RWPE2 (cell line): ENCODE data around the gene TRMT11.
"Not testable (repeated sequence)": the region's sequence is repeated elsewhere in the genome, so short reads cannot be mapped to it uniquely, and the experiment has no call there.

ENCODE experiments used
- ATAC-seq: fragments of 200-7000 bp; cut with Tn5 transposase; 3 replicates; pipeline ENCODE4 v1.9.1; 2021; ENCODE audit warnings: low read depth
- DNase-seq: peaks from one replicate; pipeline ENCODE4 v3.0.0-alpha.2; 2020; ENCODE audit warnings: low spot score
- H3K27ac ChIP-seq: fragments of 450-650 bp; 2 replicates; pipeline ENCODE4 v1.5.1; 2017; ENCODE audit warnings: mild to moderate bottlenecking; ENCODE audit not compliant: poor library complexity, severe bottlenecking
- H3K27me3 ChIP-seq: fragments of 250-450 bp; sonication (Bioruptor Pico); 2 replicates; pipeline ENCODE4 v1.5.1; 2021; ENCODE audit warnings: mild to moderate bottlenecking, moderate library complexity; ENCODE audit not compliant: insufficient read depth, poor library complexity, severe bottlenecking
- H3K36me3 ChIP-seq: fragments of 250-450 bp; sonication (Bioruptor Pico); 2 replicates; pipeline ENCODE4 v1.5.1; 2020; ENCODE audit warnings: low read depth, mild to moderate bottlenecking, moderate library complexity
- H3K4me1 ChIP-seq: fragments of 250-450 bp; sonication (Bioruptor Pico); 2 replicates; pipeline ENCODE4 v1.5.1; 2021; ENCODE audit warnings: mild to moderate bottlenecking, moderate library complexity; ENCODE audit not compliant: insufficient read depth, poor library complexity, severe bottlenecking
- H3K4me3 ChIP-seq: fragments of 250-450 bp; sonication (Bioruptor Pico); 2 replicates; pipeline ENCODE4 v1.5.1; 2021; ENCODE audit warnings: mild to moderate bottlenecking, moderate library complexity; ENCODE audit not compliant: severe bottlenecking
- H3K9me3 ChIP-seq: fragments of 250-450 bp; sonication (Bioruptor Pico); 2 replicates; pipeline ENCODE4 v1.5.1; 2021; ENCODE audit warnings: mild to moderate bottlenecking, moderate library complexity; ENCODE audit not compliant: severe bottlenecking
- TF ChIP-seq, protein P1 (sequence below): fragments of 450-650 bp; IDR thresholded peaks from one replicate; pipeline ENCODE4 v1.5.1; 2017; ENCODE audit warnings: mild to moderate bottlenecking, moderate library complexity; ENCODE audit not compliant: poor library complexity, severe bottlenecking

The TRMT11 gene

DNA sequence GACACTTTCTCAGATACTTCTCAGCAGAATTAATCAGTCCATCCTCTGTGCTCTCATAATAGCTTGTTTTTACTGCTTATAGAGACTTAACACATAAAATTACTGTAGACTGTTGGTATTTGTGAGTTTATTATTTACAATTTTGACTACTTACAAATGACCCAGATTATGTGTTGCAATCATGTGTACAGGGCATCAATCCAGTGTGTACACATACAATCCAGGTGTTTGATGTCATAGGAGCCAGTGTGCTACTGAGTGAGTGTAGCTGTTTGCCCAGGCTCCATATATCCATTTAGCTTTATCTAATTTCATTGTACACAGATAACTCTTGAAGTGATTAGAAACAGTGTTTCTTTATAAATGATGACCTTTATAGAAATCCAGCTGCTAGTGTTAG, 31.3 kb downstream of the TRMT11 start:
- Histone ChIP-seq H3K27ac (no peak overlapping the region), H3K27me3 (no peaks in the 10 kb centered on the region), H3K4me1 (no peaks in the 10 kb centered on the region), H3K36me3 (peaks cover 79% of the 10 kb centered on the region), H3K9me3 (no peaks in the 10 kb centered on the region), H3K4me3 (no peak overlapping the region)
- no peak for DNase-seq
- TF ChIP-seq, protein P1, sequence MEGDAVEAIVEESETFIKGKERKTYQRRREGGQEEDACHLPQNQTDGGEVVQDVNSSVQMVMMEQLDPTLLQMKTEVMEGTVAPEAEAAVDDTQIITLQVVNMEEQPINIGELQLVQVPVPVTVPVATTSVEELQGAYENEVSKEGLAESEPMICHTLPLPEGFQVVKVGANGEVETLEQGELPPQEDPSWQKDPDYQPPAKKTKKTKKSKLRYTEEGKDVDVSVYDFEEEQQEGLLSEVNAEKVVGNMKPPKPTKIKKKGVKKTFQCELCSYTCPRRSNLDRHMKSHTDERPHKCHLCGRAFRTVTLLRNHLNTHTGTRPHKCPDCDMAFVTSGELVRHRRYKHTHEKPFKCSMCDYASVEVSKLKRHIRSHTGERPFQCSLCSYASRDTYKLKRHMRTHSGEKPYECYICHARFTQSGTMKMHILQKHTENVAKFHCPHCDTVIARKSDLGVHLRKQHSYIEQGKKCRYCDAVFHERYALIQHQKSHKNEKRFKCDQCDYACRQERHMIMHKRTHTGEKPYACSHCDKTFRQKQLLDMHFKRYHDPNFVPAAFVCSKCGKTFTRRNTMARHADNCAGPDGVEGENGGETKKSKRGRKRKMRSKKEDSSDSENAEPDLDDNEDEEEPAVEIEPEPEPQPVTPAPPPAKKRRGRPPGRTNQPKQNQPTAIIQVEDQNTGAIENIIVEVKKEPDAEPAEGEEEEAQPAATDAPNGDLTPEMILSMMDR: no peak
- no peak for ATAC-seq

DNA sequence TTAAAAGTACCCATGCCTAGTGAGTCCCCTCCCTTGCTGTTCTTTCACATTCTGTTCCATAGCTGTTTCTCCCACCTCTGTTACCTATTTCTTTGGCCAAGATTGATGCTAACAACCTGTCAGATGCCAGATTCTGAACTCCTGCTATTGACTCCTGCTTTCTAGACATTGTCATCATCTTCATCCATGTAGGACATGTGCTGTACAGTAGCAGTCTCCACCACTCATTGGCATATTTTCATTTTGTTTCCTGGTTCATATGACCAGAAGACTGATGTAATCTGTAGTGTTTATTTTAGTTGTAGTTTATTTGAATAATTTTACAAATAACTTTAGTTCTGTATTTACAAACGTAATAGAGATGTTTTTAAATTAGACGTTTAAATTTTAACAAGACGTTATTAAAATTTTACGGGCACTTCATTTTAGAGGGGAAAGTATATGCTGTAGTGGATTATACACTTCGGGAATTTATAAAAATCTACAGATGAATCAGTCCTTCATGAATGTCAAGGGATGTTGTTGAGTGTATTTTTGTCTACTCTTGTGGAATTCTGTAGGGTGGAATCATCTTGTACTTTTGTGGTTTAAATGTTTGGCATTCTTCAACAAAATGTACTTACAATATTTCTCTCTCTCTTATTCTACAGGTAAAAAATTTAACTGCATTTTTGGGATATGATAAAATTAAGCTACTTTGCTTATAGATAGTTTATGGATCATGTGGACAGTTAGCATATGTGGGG, 34.1 kb downstream of the TRMT11 start:
- no peak for ATAC-seq
- Histone ChIP-seq H3K9me3 (no peaks in the 10 kb centered on the region), H3K4me3 (no peak overlapping the region), H3K27ac (no peak overlapping the region), H3K36me3 (peaks cover 74% of the 10 kb centered on the region), H3K27me3 (no peaks in the 10 kb centered on the region), H3K4me1 (no peaks in the 10 kb centered on the region)
- DNase-seq: no peak
- TF ChIP-seq, protein P1: no peak

DNA sequence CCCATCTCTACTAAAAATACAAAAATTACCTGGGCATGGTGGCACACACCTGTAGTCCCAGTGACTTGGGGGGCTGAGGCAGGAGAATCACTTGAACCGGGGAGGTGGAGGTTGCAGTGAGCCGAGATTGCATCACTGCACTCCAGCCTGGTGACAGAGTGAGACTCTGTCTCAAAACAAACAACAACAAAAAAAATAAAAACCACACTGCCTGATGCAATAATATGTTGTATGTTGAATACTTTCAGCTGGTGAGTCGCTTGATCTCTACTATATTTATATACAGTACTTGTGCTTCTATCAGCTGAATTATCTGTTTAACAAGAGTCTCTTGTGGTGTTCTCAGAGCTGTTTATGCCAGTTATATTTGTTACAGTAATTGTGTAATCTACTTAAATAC, 37.1 kb downstream of the TRMT11 start:
- ATAC-seq: not testable (repeated sequence)

DNA sequence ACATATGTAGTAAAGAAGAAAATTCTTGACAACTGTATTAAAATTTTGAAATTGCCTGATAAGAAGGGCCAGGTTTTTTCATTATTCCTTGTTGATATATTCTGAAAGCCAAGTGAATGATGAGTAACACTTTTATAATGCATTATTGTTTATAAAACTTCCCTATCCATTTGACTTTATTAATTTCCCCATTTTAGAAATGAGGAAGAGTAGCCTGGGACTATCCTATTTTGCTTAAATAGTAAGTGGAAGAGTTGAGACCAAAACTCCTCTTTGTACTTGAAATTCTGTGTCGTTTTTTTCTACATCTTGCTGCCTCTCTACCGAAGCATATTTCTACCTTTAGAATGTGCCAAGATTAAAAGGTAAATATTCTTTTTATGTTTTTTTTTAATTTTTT, 39.7 kb downstream of the TRMT11 start:
- ATAC-seq (no peak), DNase-seq (no peak)
- no peaks in the 10 kb centered on the region for H3K4me1 ChIP-seq
- no peak overlapping the region for H3K27ac ChIP-seq
- TF ChIP-seq, protein P1: no peak
- H3K4me3 ChIP-seq: no peak overlapping the region
- peaks cover 55% of the 10 kb centered on the region for H3K36me3 ChIP-seq
- H3K27me3 ChIP-seq: no peaks in the 10 kb centered on the region
- H3K9me3 ChIP-seq: no peaks in the 10 kb centered on the region

More for the DNA sequence above, 37.1 kb downstream of the TRMT11 start:
- H3K4me1 ChIP-seq, H3K4me3 ChIP-seq, H3K27me3 ChIP-seq, DNase-seq, H3K9me3 ChIP-seq, H3K27ac ChIP-seq: not testable (repeated sequence)
- peaks cover 57% of the 10 kb centered on the region for H3K36me3 ChIP-seq

DNA sequence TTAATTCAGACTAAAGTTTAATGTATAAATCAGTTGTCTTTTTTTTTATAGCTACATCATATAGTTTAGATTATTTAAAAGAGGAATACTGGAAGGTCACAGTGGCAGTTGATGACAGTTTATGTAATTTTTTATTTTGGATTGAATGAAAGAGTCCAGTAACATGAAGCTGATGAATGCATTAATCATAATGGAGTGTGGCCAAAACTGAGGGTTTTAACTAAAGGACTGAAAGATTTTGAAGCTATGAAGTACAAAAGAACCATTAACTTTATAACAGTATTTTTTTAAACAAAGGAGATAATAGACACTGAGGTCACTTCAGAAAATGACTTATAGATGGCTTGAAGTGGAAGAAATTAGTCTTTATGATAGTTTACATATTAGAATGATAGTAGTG, 41.3 kb downstream of the TRMT11 start:
- no peak overlapping the region for H3K27ac ChIP-seq
- DNase-seq (no peak), ATAC-seq (no peak)
- no peaks in the 10 kb centered on the region for H3K27me3 ChIP-seq
- no peaks in the 10 kb centered on the region for H3K4me1 ChIP-seq
- no peaks in the 10 kb centered on the region for H3K9me3 ChIP-seq
- H3K4me3 ChIP-seq: no peak overlapping the region
- TF ChIP-seq, protein P1: no peak
- peaks cover 39% of the 10 kb centered on the region for H3K36me3 ChIP-seq
